Renal pelvis (tissue), 12 donors: ENCODE measurements around the gene ASCL2. TPM values are rescaled to one million over a fixed set of nuclear protein-coding genes. Genes with fewer than 3 reads are reported as not detected.
A peak's percentile ranks its signal among the peaks of the same experiment; 100 is the strongest.

Experiments
- DNase-seq: peaks from one replicate; pipeline ENCODE4 v3.0.0-alpha.2; 2013
- long read RNA-seq, 16 experiments: transcript quantifications; one replicate each; lab custom pipeline, GENCODE V29; 2026
- polyA plus RNA-seq, 3 donors: library from polyadenylated mRNA; unstranded; fragments of 120-200 nt; gene quantifications; one replicate each; pipeline ENCODE4 v1.2.1, GENCODE V29; 2013; ENCODE audit not compliant: insufficient read length in 3 of 3

The ASCL2 gene
- 1 to 10 TPM; 3.1 to 4.7 (median 3.8) TPM for polyA plus RNA-seq
- long read RNA-seq, donor 1, transcript ASCL2-201 (2 exons, 1,852 nt), result major isoform, 10 of 10 reads
- long read RNA-seq, donor 1, partial matches to known transcripts, result 0 of 10 reads
- long read RNA-seq, donor 1, other reads (novel, unspliced or antisense), result 0 of 10 reads
- long read RNA-seq, donor 2, transcript ASCL2-201 (2 exons, 1,852 nt), result major isoform, 7 of 7 reads
- long read RNA-seq, donor 2, partial matches to known transcripts, result 0 of 7 reads
- long read RNA-seq, donor 2, other reads (novel, unspliced or antisense), result 0 of 7 reads
- long read RNA-seq, donor 3, transcript ASCL2-201 (2 exons, 1,852 nt), result major isoform, 10 of 18 reads
- long read RNA-seq, donor 3, partial matches to known transcripts, result 8 of 18 reads
- long read RNA-seq, donor 3, other reads (novel, unspliced or antisense), result 0 of 18 reads
- long read RNA-seq, donor 4, transcript ASCL2-201 (2 exons, 1,852 nt), result major isoform, 8 of 8 reads
- long read RNA-seq, donor 4, partial matches to known transcripts, result 0 of 8 reads
- long read RNA-seq, donor 4, other reads (novel, unspliced or antisense), result 0 of 8 reads
- long read RNA-seq, donor 5, partial matches to known transcripts, result 0 of 3 reads
- long read RNA-seq, donor 5, other reads (novel, unspliced or antisense), result 0 of 3 reads
- long read RNA-seq, donor 6, transcript ASCL2-201 (2 exons, 1,852 nt), result major isoform, 10 of 10 reads
- long read RNA-seq, donor 6, partial matches to known transcripts, result 0 of 10 reads
- long read RNA-seq, donor 6, other reads (novel, unspliced or antisense), result 0 of 10 reads
- long read RNA-seq, donor 7, partial matches to known transcripts, result 0 of 4 reads
- long read RNA-seq, donor 7, other reads (novel, unspliced or antisense), result 0 of 4 reads
- long read RNA-seq, donor 8, result 0 reads
- long read RNA-seq, donor 9, transcript ASCL2-201 (2 exons, 1,852 nt), result major isoform, 8 of 8 reads
- long read RNA-seq, donor 9, partial matches to known transcripts, result 0 of 8 reads
- long read RNA-seq, donor 9, other reads (novel, unspliced or antisense), result 0 of 8 reads
- long read RNA-seq, donor 10, partial matches to known transcripts, result 0 of 4 reads
- long read RNA-seq, donor 10, other reads (novel, unspliced or antisense), result 0 of 4 reads
- long read RNA-seq, donor 11, partial matches to known transcripts, result 0 of 4 reads
- long read RNA-seq, donor 11, other reads (novel, unspliced or antisense), result 0 of 4 reads
- long read RNA-seq, donor 12, transcript ASCL2-201 (2 exons, 1,852 nt), result major isoform, 17 of 17 reads
- long read RNA-seq, donor 12, partial matches to known transcripts, result 0 of 17 reads
- long read RNA-seq, donor 12, other reads (novel, unspliced or antisense), result 0 of 17 reads
- long read RNA-seq, donor 13, partial matches to known transcripts, result 0 of 4 reads
- long read RNA-seq, donor 13, other reads (novel, unspliced or antisense), result 0 of 4 reads
- long read RNA-seq, donor 14, result 0 reads
- long read RNA-seq, donor 15, transcript ASCL2-201 (2 exons, 1,852 nt), result major isoform, 27 of 27 reads
- long read RNA-seq, donor 15, partial matches to known transcripts, result 0 of 27 reads
- long read RNA-seq, donor 15, other reads (novel, unspliced or antisense), result 0 of 27 reads
- long read RNA-seq, donor 16, transcript ASCL2-201 (2 exons, 1,852 nt), result major isoform, 5 of 14 reads
- long read RNA-seq, donor 16, partial matches to known transcripts, result 9 of 14 reads
- long read RNA-seq, donor 16, other reads (novel, unspliced or antisense), result 0 of 14 reads

DNA sequence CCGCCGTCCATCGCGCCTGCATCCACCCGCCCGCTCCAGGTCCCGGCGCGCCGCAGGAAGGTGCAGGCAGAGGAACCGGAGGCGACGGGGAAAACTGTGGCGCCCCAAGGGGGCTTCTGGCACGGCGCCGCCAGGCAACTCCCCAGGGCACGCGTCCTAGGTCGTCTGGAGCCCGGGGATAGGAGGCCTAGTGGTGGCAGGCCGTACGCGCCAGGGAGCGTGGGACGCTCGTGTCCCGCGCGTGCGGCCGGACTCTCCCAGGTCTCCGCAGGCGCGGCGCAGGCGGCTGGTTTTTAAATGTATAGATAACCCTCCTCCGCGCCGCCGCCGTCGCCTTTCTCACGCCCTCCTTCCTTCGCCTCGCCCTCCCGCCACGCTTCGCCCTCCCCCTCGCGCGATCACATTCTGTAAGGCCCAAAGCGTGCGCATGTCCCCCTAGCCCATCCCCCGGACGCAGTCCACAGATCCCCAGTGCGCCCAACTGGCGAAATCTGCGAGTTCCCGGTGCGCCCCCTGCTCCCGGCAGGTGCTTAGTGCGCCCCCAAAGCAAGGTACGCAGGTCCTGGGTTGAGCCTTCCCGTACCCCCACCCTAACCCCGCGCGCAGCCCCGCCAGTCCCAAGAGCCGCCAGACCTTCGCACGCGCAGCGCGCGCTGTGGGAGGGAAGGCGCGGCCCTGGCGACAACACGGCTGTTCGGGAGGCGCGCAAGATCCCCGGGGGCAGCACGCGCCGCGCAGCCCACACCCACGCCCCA, at the start of gene ASCL2:
TSS of gene ASCL2 (minus strand) at position 267 of the 755 bp plus-strand sequence. CDS start at position 11, 256 bp downstream.
- no peak for DNase-seq

- no peak for DNase-seq
Observed at GRCh38 chr11:2319791-2320472, 49.5 kb upstream of the ASCL2 start.

- no peak for DNase-seq
Observed at GRCh38 chr11:2318707-2319106, 48.3 kb upstream of the ASCL2 start.

DNA sequence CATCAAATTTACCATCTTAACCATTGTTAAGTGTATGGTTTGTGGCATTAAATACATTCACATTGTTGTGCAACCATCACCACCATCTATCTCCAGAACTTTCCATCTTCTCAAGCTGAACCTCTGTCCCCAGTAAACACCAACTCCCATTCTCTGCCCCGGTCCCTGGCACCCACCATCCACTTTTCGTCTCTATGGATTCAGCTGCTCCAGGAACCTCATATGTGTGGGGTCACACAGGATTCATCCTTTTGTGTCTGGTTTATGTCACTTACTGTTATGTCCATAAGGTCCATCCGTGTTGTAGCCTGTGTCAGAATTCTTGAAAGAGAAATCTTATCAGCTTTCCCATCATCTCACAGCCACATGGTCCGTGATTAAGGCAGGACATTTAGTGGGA, 47.7 kb upstream of the ASCL2 start:
- DNase-seq, result no peak

- no peak for DNase-seq
Observed at GRCh38 chr11:2317354-2318050, 47.1 kb upstream of the ASCL2 start.

DNA sequence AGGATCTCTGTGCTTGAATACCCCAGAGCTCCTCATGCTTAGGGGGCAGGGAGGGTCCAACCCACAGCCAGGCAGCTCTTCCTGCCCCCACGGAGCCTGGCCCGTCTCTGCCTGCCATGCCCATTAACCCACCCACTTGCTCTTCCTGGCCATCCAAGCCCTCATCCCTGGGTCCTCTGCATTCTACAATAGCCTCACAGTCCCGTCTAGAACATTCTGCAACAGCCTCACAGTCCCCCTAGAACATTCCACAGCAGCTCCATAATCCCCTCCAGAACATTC, 46.5 kb upstream of the ASCL2 start:
- DNase-seq, result no peak

DNA sequence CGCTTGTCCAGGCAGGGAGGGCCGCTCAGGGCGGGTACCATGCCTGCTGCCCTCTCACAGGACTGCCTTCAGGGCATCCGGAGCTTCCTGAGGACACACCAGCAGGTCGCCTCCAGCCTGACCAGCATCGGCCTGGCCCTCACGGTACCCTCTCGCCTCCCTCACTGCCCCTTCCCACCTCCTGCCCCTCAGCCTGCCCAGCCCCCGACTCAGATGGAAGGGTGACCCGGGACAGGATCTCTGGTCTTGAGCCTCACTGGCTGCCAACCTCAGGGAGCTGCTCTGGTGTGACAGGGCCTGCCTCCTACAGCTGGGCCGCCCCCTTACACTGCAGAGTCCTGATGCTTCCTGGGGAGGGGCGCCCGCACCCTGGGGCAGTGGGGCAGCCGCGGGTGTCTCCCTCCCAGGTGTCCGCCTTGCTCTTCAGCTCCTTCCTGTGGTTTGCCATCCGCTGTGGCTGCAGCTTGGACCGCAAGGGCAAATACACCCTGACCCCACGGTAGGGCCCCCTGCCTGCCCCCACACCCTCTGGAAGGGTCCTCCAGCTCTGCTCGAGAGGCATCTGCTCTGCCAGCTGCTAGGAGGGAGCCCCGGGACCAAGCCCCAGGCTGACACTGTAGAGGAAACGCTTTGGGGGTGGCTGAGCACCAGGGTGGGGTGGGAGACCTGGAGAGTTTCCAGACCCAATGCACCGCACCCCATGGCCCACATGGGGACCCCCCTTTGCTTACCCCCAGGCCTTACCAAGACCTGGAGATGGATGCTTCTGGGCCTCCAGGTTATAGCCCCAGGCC, 46.0 kb upstream of the ASCL2 start:
- no peak for DNase-seq

GRCh38 chr11:2315395-2316168, 45.2 kb upstream of the ASCL2 start:
- DNase-seq, result no peak

- DNase-seq, result peak; percentile 87
Observed at GRCh38 chr11:2314525-2315394, 44.4 kb upstream of the ASCL2 start.

DNA sequence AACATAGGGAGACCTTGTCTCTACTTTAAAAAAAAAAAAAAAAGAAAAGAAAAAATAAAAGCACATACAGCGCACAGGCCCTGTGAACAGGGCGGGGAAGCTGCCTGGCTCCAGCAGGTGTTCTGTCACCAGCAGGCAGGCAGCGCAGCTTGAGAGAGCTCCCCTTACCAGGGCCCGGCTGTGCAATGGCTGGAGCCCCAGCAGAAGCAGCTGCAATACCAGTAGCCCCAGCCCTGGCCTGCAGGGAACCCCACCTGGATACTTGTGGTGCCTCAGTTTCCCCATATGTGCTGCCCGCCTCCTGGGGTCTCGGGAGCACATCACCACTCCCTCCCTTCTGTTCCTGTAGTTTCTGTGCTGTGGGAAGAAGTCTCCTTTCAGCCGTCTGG, 43.7 kb upstream of the ASCL2 start:
- no peak for DNase-seq

DNA sequence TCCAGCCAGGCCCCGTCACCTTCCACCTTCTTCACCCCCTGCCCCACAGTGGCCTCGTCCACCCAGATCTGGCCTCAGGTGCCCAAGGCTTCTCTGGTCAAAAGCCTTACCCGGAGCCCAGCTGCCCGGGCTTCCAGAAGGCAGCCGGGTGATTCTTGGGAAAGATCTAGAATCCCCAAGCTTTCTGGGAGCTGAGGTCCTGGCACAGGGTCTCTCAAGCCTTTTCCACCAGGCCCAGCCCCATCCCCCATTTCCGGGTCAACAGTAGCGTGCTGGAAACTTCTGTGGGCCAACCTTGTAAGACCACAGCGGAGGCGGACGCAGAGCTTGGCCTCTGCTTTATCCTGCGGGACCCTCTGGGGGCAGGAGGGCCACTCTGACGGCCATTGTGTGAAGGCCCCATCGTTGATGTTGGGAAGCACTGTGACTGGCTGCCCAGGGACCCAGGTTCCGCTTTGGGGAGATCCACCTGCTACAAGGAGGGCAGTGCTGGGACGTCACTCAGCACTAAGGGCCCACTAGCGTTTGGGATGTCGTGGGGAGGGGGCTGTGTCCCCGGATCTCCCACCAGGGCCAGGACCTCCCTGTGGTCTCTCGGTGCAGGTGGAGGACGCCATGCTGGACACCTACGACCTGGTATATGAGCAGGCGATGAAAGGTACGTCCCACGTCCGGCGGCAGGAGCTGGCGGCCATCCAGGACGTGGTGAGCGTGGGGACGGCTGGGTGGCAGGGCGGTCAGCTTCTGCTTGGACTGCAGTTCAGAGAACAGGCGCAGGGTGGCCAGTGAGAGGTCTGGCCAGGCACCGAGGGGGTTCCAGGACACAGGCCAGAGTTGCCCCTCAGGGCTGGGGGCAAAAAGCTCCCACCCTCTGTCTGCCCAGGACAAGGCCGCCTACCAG, 42.9 kb upstream of the ASCL2 start:
- no peak for DNase-seq

DNA sequence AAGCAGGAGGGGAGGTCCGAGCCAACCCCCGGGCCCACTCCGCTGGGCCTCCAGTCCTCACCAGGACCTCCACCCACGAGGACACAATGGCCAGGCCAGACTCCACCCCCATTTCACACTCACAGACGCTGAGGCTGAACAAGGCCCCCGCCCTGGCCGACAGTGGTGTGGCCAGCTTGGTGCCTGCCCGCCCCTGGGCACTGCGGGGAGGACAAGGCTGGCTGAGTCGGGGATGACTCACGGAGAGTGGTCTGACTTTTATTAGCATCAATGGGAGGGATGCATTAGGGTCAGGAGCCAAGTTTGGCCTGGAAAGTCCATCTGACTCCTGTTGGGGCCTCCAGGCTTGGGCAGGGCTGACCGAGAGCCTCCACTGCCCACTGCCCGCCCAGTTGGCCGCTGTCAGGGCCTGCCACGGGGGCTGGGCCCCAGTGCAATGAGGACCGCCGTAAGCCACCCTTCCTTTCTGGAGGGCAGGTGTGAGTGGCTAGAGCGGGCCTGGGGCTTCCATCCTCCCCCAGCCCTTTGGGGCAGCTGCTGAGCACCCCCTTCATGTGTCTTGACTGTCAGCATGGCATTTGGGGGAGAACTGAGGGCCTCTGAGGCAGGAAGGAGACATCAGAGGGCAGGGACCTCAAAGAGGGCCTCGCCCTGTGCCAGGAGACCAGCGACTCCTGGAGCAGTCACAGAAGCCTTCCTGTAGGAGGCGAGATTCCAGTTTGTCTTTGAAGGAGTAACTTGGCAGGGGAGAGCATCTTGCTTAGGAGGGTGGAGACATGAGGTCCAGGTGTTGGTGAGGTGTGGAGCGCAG, 42.0 kb upstream of the ASCL2 start:
- DNase-seq, result no peak

DNA sequence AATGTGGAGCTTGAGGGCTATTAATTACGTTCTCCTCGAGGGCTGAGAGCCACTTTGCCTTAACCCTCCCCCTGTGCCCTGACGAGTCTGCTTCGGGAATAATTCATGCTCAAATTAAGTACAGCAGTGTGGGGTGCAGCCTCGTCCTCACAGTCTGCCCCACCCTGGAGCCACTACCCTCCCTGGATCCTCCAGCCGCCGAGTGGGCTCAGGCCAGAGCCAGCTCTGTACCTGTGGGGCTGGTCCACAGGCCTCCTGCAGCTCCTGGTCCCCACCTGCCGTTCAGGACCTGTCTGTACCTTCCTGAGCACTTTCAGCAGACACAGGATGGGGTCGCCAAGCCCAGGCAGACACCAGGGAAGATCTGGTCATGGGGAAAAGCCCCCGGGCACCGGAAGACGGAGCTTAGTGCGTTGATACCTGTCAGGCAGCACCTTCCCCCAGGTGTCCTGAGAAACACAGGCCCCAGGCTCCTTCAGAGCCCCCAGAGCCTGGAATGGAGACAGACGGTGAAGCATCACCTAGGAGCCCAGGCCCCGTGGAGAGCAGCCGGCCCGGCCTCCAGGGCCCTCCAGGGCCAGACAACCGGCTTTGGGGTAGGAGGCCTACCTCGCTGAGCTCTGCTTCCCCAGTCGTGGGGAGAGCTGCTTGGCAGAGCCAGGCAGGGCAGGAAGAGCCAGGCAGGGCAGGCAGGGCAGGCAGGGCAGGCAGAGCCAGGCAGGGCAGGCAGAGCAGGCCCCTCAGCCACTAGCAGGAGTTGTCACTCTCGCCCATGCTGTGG, 41.2 kb upstream of the ASCL2 start:
- DNase-seq, result no peak
